H1 (cell line): Measurements from ENCODE around the gene PFKFB3. TPM values are rescaled to one million over a fixed set of nuclear protein-coding genes. Genes with fewer than 3 reads are reported as not detected.

ENCODE experiments used
- CTCF ChIA-PET: fragments of 300-600 bp; sonication (Branson Sonifier 250); formaldehyde crosslinking; loops from one replicate; lab custom pipeline; 2021; ENCODE audit not compliant: partially characterized antibody; lab: Charles Lee
- POLR2A ChIA-PET: fragments of 300-600 bp; sonication (Branson Sonifier 250); formaldehyde crosslinking; loops from one replicate; lab custom pipeline; 2021; ENCODE audit warnings: inconsistent platforms; ENCODE audit not compliant: partially characterized antibody; lab: Charles Lee
- DNase-seq, 2 experiments: peaks; one replicate each; pipeline versions ENCODE4 v3.0.0 to v3.0.0-alpha.2; 2010 to 2022; ENCODE audit warnings: low spot score in 2 of 2, low read depth in 1 of 2, mixed read lengths in 1 of 2
- FAIRE-seq: peaks from 2 replicates; lab custom pipeline; 2011; peaks lifted over from hg19 to GRCh38; lab: Jason Lieb, UNC
- H2AFZ ChIP-seq: 2 replicates; pipeline ENCODE4 v1.8.1; 2012; ENCODE audit warnings: low read length, inconsistent platforms
- H2AK5ac ChIP-seq: 2 replicates; pipeline ENCODE4 v1.6.1; 2013; ENCODE audit warnings: low read depth, low read length
- H2BK120ac ChIP-seq: replicated peaks from 2 replicates; pipeline ENCODE3; 2013; ENCODE audit warnings: low read depth, low read length, inconsistent platforms
- H2BK12ac ChIP-seq: 2 replicates; pipeline ENCODE4 v1.6.1; 2013; ENCODE audit warnings: low read depth, low read length
- H2BK15ac ChIP-seq: 2 replicates; pipeline ENCODE4 v1.6.1; 2013; ENCODE audit warnings: low read length
- H2BK20ac ChIP-seq: 2 replicates; pipeline ENCODE4 v1.6.1; 2013; ENCODE audit warnings: low read length
- H2BK5ac ChIP-seq: 2 replicates; pipeline ENCODE4 v1.6.1; 2013; ENCODE audit warnings: low read depth, low read length
- H3K14ac ChIP-seq: 2 replicates; pipeline ENCODE4 v1.6.1; 2013; ENCODE audit warnings: inconsistent platforms; ENCODE audit not compliant: insufficient read length
- H3K18ac ChIP-seq: 2 replicates; pipeline ENCODE4 v1.6.1; 2013; ENCODE audit warnings: low read length; ENCODE audit errors: extremely low read depth
- H3K23ac ChIP-seq: 2 replicates; pipeline ENCODE4 v1.6.1; 2013; ENCODE audit warnings: inconsistent platforms; ENCODE audit not compliant: insufficient read length
- H3K23me2 ChIP-seq: 2 replicates; pipeline ENCODE4 v1.6.1; 2013; ENCODE audit warnings: low read depth, low read length
- H3K27ac ChIP-seq: 2 replicates; pipeline ENCODE4 v1.6.1; 2011; ENCODE audit warnings: low read depth, low read length, inconsistent platforms
- H3K27me3 ChIP-seq, 4 experiments: replicated peaks in 1 of 4; 1 replicate in 1 of 4; 2 replicates in 3 of 4; pipeline versions ENCODE4 v1.6.1 to v1.8.1; 2011 to 2013; ENCODE audit warnings: low read length in 3 of 4, mild to moderate bottlenecking in 3 of 4, inconsistent platforms in 2 of 4, mixed read lengths in 2 of 4, moderate library complexity in 1 of 4; ENCODE audit not compliant: control insufficient read depth in 3 of 4, insufficient read depth in 3 of 4; ENCODE audit errors: extremely low read depth in 1 of 4
- H3K36me3 ChIP-seq, 4 experiments: 2 replicates each; pipeline versions ENCODE4 v1.6.1 to v1.8.1; 2011 to 2013; ENCODE audit warnings: mild to moderate bottlenecking in 4 of 4, low read length in 3 of 4, moderate library complexity in 2 of 4, control low read depth in 1 of 4, inconsistent platforms in 1 of 4; ENCODE audit not compliant: insufficient read depth in 4 of 4, control insufficient read depth in 2 of 4
- H3K4ac ChIP-seq: replicated peaks from 2 replicates; pipeline ENCODE3; 2013; ENCODE audit warnings: low read length, low read depth, mixed read lengths, inconsistent platforms; ENCODE audit not compliant: insufficient read length
- H3K4me1 ChIP-seq, 4 experiments: replicated peaks in 1 of 4; 1 replicate in 1 of 4; 2 replicates in 3 of 4; pipeline versions ENCODE4 v1.6.1 to v1.8.1; 2011 to 2013; ENCODE audit warnings: low read length in 3 of 4, inconsistent platforms in 2 of 4, mixed read lengths in 1 of 4; ENCODE audit not compliant: insufficient read depth in 4 of 4, control insufficient read depth in 3 of 4
- H3K4me2 ChIP-seq, 2 experiments: 2 replicates each; pipeline versions ENCODE4 v1.6.1 to v1.8.1; 2011 to 2013; ENCODE audit warnings: low read depth in 2 of 2, low read length in 2 of 2, control low read depth in 1 of 2, inconsistent platforms in 1 of 2, mild to moderate bottlenecking in 1 of 2; ENCODE audit not compliant: insufficient read depth in 1 of 2
- H3K4me3 ChIP-seq, 4 experiments: fragments of 200-600, 300-600 bp in 1 of 4; sonication (generic), shearing (Covaris generic), sonication (Bioruptor Twin) in 1 of 4; 2 replicates each; pipeline versions ENCODE4 v1.5.1 to v1.8.1; 2011 to 2016; ENCODE audit warnings: low read length in 4 of 4, low read depth in 3 of 4, control low read depth in 2 of 4, inconsistent platforms in 2 of 4, mild to moderate bottlenecking in 2 of 4, mixed read lengths in 1 of 4, moderate library complexity in 1 of 4; ENCODE audit not compliant: insufficient read depth in 2 of 4; ENCODE audit errors: extremely low read depth in 1 of 4
- H3K56ac ChIP-seq: replicated peaks from 2 replicates; pipeline ENCODE3; 2013; ENCODE audit warnings: low read depth, mild to moderate bottlenecking, mixed read lengths, low read length, inconsistent platforms; ENCODE audit not compliant: insufficient read length
- H3K79me1 ChIP-seq: 2 replicates; pipeline ENCODE4 v1.6.1; 2013; ENCODE audit warnings: low read depth, low read length, control low read depth
- H3K79me2 ChIP-seq, 2 experiments: 2 replicates each; pipeline versions ENCODE4 v1.6.1 to v1.8.1; 2012 to 2013; ENCODE audit warnings: low read length in 2 of 2, mild to moderate bottlenecking in 2 of 2, inconsistent platforms in 1 of 2; ENCODE audit not compliant: insufficient read depth in 2 of 2, control insufficient read depth in 1 of 2
- H3K9ac ChIP-seq, 4 experiments: replicated peaks in 1 of 4; 1 replicate in 1 of 4; 2 replicates in 3 of 4; pipeline versions ENCODE4 v1.6.1 to v1.8.1; 2011 to 2013; ENCODE audit warnings: low read depth in 3 of 4, low read length in 3 of 4, control low read depth in 2 of 4, mild to moderate bottlenecking in 2 of 4, moderate library complexity in 2 of 4, inconsistent platforms in 1 of 4; ENCODE audit errors: extremely low read depth in 1 of 4
- H3K9me3 ChIP-seq, 2 experiments: 2 replicates each; pipeline versions ENCODE4 v1.6.1 to v1.8.1; 2012 to 2013; ENCODE audit warnings: mild to moderate bottlenecking in 2 of 2, moderate library complexity in 2 of 2, control low read depth in 1 of 2, inconsistent platforms in 1 of 2, low read depth in 1 of 2, low read length in 1 of 2, mixed read lengths in 1 of 2; ENCODE audit not compliant: insufficient read depth in 2 of 2
- H4K20me1 ChIP-seq, 2 experiments: replicated peaks in 1 of 2; 2 replicates each; pipeline versions ENCODE3 to v1.8.1; 2011 to 2013; ENCODE audit warnings: inconsistent platforms in 2 of 2, low read length in 2 of 2, mild to moderate bottlenecking in 1 of 2; ENCODE audit not compliant: insufficient read depth in 2 of 2, control insufficient read depth in 1 of 2
- H4K5ac ChIP-seq: 2 replicates; pipeline ENCODE4 v1.6.1; 2013; ENCODE audit warnings: low read length, low read depth, mixed read lengths, inconsistent platforms; ENCODE audit not compliant: insufficient read length
- H4K8ac ChIP-seq: 2 replicates; pipeline ENCODE4 v1.8.0; 2013; ENCODE audit warnings: mild to moderate bottlenecking, moderate library complexity, low read length, inconsistent platforms; ENCODE audit not compliant: insufficient read depth; ENCODE audit errors: extremely low read depth
- H4K91ac ChIP-seq: replicated peaks from 2 replicates; pipeline ENCODE3; 2013; ENCODE audit warnings: low read length, mixed read lengths, inconsistent platforms; ENCODE audit not compliant: insufficient read length
- ASH2L ChIP-seq: fragments of 200-600, 300-600 bp; sonication (generic); IDR thresholded peaks from one replicate; pipeline ENCODE4 v1.7.1; 2017; ENCODE audit warnings: low read length
- ATF3 ChIP-seq: IDR thresholded peaks from 2 replicates; pipeline ENCODE4 v1.6.1; 2011; ENCODE audit warnings: low read depth, mild to moderate bottlenecking, low read length; ENCODE audit not compliant: insufficient read depth
- BCL11A ChIP-seq, 2 experiments: IDR thresholded peaks; one replicate each; pipeline ENCODE4 v1.6.1; 2011; ENCODE audit warnings: low read depth in 2 of 2, low read length in 2 of 2, mild to moderate bottlenecking in 2 of 2
- CREB1 ChIP-seq: IDR thresholded peaks from 2 replicates; pipeline ENCODE4 v1.6.1; 2012; ENCODE audit warnings: inconsistent platforms
- KDM4A ChIP-seq: IDR thresholded peaks from one replicate; pipeline ENCODE4 v1.7.1; 2012; ENCODE audit warnings: low read depth, mild to moderate bottlenecking, moderate library complexity, low read length, inconsistent platforms; ENCODE audit not compliant: severe bottlenecking
- NRF1 ChIP-seq: IDR thresholded peaks from 2 replicates; pipeline ENCODE4 v1.6.1; 2011; ENCODE audit warnings: mild to moderate bottlenecking, low read depth, low read length, improper control_type of control experiment
- RAD21 ChIP-seq, 2 experiments: IDR thresholded peaks in 1 of 2; conservative IDR thresholded peaks in 1 of 2; 2 replicates each; pipeline ENCODE4 v1.6.1; 2011; ENCODE audit warnings: low read depth in 2 of 2, low read length in 2 of 2, improper control_type of control experiment in 1 of 2, inconsistent platforms in 1 of 2, mild to moderate bottlenecking in 1 of 2, moderate library complexity in 1 of 2
- RFX5 ChIP-seq: IDR thresholded peaks from 2 replicates; pipeline ENCODE4 v1.6.1; 2011; ENCODE audit warnings: low read depth, low read length, improper control_type of control experiment, borderline replicate concordance
- SAP30 ChIP-seq: fragments of 300-600 bp; sonication (generic); IDR thresholded peaks from 2 replicates; pipeline ENCODE4 v1.7.1; 2012; ENCODE audit warnings: low read length, moderate library complexity, mild to moderate bottlenecking, inconsistent platforms; ENCODE audit not compliant: insufficient read depth, insufficient replicate concordance
- SP2 ChIP-seq: IDR thresholded peaks from 2 replicates; pipeline ENCODE4 v1.6.1; 2012; ENCODE audit warnings: mild to moderate bottlenecking, low read length, inconsistent platforms
- WGBS, 2 experiments: shearing (Covaris generic) in 1 of 2; methylation state at CpG; one replicate each; pipeline versions ENCODE4 v1.1.6 to v1.1.7; 2013 to 2015; ENCODE audit warnings: low lambda C conversion rate in 2 of 2, mixed read lengths in 2 of 2, inconsistent platforms in 1 of 2, low coverage in 1 of 2, missing lambda C conversion rate in 1 of 2; ENCODE audit not compliant: insufficient replicate concordance in 2 of 2, insufficient coverage in 1 of 2, insufficient read length in 1 of 2; ENCODE audit errors: extremely low coverage in 1 of 2, missing lambda C conversion rate in 1 of 2; 5-methylcytosine and 5-hydroxymethylcytosine counted together
- polyA plus RNA-seq, 7 experiments: library from polyadenylated mRNA; depleted of rRNA in 3 of 7; stranded (reverse) in 5 of 7; unstranded in 2 of 7; fragments of >200 nt in 5 of 7; fragments of 200-250 nt in 2 of 7; gene quantifications; 1 replicate in 5 of 7; 2 replicates in 1 of 7; 4 replicates in 1 of 7; pipeline versions ENCODE4 v1.2.1 to v1.2.3, GENCODE V29; 2011 to 2013; ENCODE audit warnings: missing spikeins in 2 of 7, mixed read lengths in 2 of 7
- total RNA-seq: library from RNA; stranded (reverse); fragmentation: NEBNext Ultra II Directional; extraction: Animal tissue kit (Norgen Biotek cat#: 25700); gene quantifications from 2 replicates; pipeline ENCODE4 v1.2.1, GENCODE V29; 2021
- TF ChIP-seq, protein P1 (sequence below): IDR thresholded peaks from 2 replicates; pipeline ENCODE4 v1.6.1; 2012; ENCODE audit warnings: inconsistent platforms

PFKFB3 gene
- total and polyA plus RNA-seq, 2 of the 8 experiments (the other 6 are each of a cell fraction or from before 2014, with no cell fraction given), result 15.6 to 32.0 TPM

DNA sequence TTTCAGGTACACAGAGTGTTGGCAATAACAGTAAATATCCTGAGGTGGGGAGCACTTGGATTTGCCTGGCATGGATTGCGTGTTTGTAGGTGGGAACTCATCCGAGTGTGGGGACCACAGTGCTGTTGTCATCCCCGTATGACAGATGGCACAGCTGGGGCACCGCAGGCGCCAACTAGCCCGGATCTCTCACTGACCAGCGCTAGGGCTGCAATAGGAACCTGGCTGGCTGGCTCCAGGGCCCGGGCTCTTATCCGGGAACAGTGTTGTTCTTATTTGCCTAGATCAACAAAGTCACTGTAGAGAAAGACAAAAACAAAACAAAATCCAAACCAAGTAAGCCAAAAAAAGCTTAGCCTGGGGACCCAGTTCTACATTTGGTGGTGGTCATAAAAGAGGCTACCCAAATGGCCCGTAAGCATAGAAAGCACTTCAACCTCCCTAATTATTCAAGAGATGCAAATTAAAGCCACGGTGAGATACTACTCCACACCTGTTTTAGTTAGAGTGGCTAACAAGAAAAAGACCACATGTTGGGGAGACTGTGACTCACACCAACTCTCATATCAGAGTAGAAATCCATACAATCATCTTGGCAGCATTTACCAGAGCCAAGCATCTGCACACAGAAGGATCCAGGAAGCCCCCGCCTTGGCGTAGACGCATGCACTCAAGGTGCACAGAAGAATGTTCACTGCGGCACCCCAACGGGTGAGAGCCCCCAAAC is 27.2 kb upstream of the PFKFB3 start:
- Histone ChIP-seq H3K36me3 (no peaks in the 10 kb centered on the region; a peak in 1 of 8 replicates), H2AFZ (no peak overlapping the region), H4K20me1 (peaks cover 5 to 17% of the 10 kb centered on the region in 2 experiments), H3K79me1 (peaks cover 11% of the 10 kb centered on the region), H2BK20ac (no peak overlapping the region), H4K8ac (no peak overlapping the region), H3K9me3 (no peaks in the 10 kb centered on the region), H3K27me3 (no peaks in the 10 kb centered on the region), H3K14ac (no peak overlapping the region), H3K4me3 (no peak overlapping the region), H3K56ac (no peak overlapping the region), H2BK5ac (no peak overlapping the region), H3K23ac (no peak overlapping the region), H3K4me2 (no peak overlapping the region), H3K18ac (no peak overlapping the region), H3K79me2 (peaks cover 0 to 13% of the 10 kb centered on the region in 2 experiments; a peak in 2 of 4 replicates), H2BK15ac (no peak overlapping the region), H4K5ac (no peak overlapping the region), H4K91ac (no peak overlapping the region), H3K23me2 (no peaks in the 10 kb centered on the region), H2BK120ac (no peak overlapping the region), H2BK12ac (no peak overlapping the region), H3K27ac (no peak overlapping the region), H3K4me1 (peaks cover 0 to 3% (median 0%) of the 10 kb centered on the region in 4 experiments; a peak in 1 of 7 replicates), H3K4ac (no peak overlapping the region), H3K9ac (no peak overlapping the region), H2AK5ac (0 out of 2 replicates have a peak overlapping the region, but pooled peaks have one; percentile 6)
- 89% methylated on average over 16 of the region's 16 CpGs; no CpG with 5 or more reads in 1 of the 2 experiments for WGBS, 2 experiments
- ChIA-PET POLR2A (interaction anchor here (1.1 to 4.1 kb wide), 4 partner anchors 13 to 27 kb away, joined by 3 to 17 read pairs (median 7); partner anchors contain the start of gene PFKFB3), CTCF (interaction anchor here (0.7 to 4.7 kb wide), 7 partner anchors 8 to 230 kb away, joined by 3 to 29 read pairs (median 5); partner anchors contain the start of gene PFKFB3)
- no peak for FAIRE-seq
- no peak for DNase-seq
- TF ChIP-seq BCL11A (IDR thresholded peaks at IDR 0.05; ENCODE audit: low read depth in 2 of 2, low read length in 2 of 2) (no peak), CREB1 (no peak), NRF1 (no peak), KDM4A (no peak), ATF3 (no peak), RFX5 (no peak), SP2 (no peak), ASH2L (no peak), RAD21 (IDR thresholded peaks at IDR 0.05 in 1 of 2, conservative IDR thresholded peaks at IDR 0.05 in 1 of 2; ENCODE audit: low read depth in 2 of 2, low read length in 2 of 2) (no peak), SAP30 (no peak)
- TF ChIP-seq, protein P1, sequence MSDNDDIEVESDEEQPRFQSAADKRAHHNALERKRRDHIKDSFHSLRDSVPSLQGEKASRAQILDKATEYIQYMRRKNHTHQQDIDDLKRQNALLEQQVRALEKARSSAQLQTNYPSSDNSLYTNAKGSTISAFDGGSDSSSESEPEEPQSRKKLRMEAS, result no peak
